ENCODE data around the gene COBLL1.

GRCh38 chr2:164873210-164873908 lies 31.7 kb upstream of the COBLL1 start:
- no peak for TF ChIP-seq EP300 (IDR thresholded peaks at IDR 0.05)
- no peak for TF ChIP-seq CTCF (IDR thresholded peaks at IDR 0.05)
